Karpas-422 (cell line): ENCODE measurements around the gene MATN4. TPM values are rescaled to one million over a fixed set of nuclear protein-coding genes. Genes with fewer than 3 reads are reported as not detected.

Source experiments
- DNase-seq: peaks from one replicate; pipeline ENCODE4 v3.0.0-alpha.2; 2015
- H2AFZ ChIP-seq: fragments of 200-600 bp; sonication (generic); 2 replicates; pipeline ENCODE4 v1.6.1; 2014; ENCODE audit warnings: antibody characterized with exemption, low read length, mixed read lengths
- H3K27ac ChIP-seq: fragments of 200-600 bp; sonication (generic); 2 replicates; pipeline ENCODE4 v1.5.1; 2014; ENCODE audit warnings: mild to moderate bottlenecking, low read length, moderate library complexity
- H3K27me3 ChIP-seq: fragments of 200-600 bp; sonication (generic); 2 replicates; pipeline ENCODE4 v1.6.1; 2014; ENCODE audit warnings: low read length, mixed read lengths
- H3K36me3 ChIP-seq: fragments of 200-600 bp; sonication (generic); 2 replicates; pipeline ENCODE4 v1.6.1; 2014; ENCODE audit warnings: low read length, mixed read lengths; ENCODE audit not compliant: insufficient read depth
- H3K4me1 ChIP-seq: fragments of 200-600 bp; sonication (generic); 2 replicates; pipeline ENCODE4 v1.6.1; 2014; ENCODE audit warnings: mild to moderate bottlenecking, low read length, mixed read lengths
- H3K4me2 ChIP-seq: fragments of 200-600 bp; sonication (generic); 2 replicates; pipeline ENCODE4 v1.6.1; 2014; ENCODE audit warnings: low read length, low read depth, mild to moderate bottlenecking; ENCODE audit not compliant: poor library complexity, severe bottlenecking
- H3K4me3 ChIP-seq: fragments of 200-600 bp; sonication (generic); 2 replicates; pipeline ENCODE4 v1.5.1; 2014; ENCODE audit warnings: mild to moderate bottlenecking, antibody characterized with exemption, low read length, mixed read lengths
- H3K79me2 ChIP-seq: fragments of 200-600 bp; sonication (generic); 2 replicates; pipeline ENCODE4 v1.6.1; 2014; ENCODE audit warnings: mild to moderate bottlenecking, low read length, mixed read lengths
- H3K9ac ChIP-seq: fragments of 200-600 bp; sonication (generic); 2 replicates; pipeline ENCODE4 v1.6.0; 2014; ENCODE audit warnings: low read length
- H3K9me2 ChIP-seq: fragments of 200-600 bp; sonication (generic), shearing (Covaris generic); replicated peaks from 2 replicates; pipeline ENCODE4 v1.6.0; 2014; ENCODE audit warnings: mild to moderate bottlenecking, low read length, moderate library complexity; ENCODE audit not compliant: insufficient read depth
- H3K9me3 ChIP-seq: fragments of 300-700, 200-600 bp; sonication (generic); 2 replicates; pipeline ENCODE4 v1.6.1; 2014; ENCODE audit warnings: low read length, mixed read lengths
- H4K20me1 ChIP-seq: fragments of 200-600 bp; sonication (generic); 2 replicates; pipeline ENCODE4 v1.6.1; 2014; ENCODE audit warnings: mild to moderate bottlenecking, antibody characterized with exemption, low read length, low read depth; ENCODE audit not compliant: insufficient read depth
- total RNA-seq: library from RNA; depleted of rRNA; stranded (reverse); fragments of >200 nt; shearing (Covaris generic); gene quantifications from 2 replicates; pipeline ENCODE4 v1.2.3, GENCODE V29; 2014; ENCODE audit warnings: low replicate concordance; rRNA removed

MATN4 gene
- total RNA-seq, 1 experiment from 2014 or later, result not detected

DNA sequence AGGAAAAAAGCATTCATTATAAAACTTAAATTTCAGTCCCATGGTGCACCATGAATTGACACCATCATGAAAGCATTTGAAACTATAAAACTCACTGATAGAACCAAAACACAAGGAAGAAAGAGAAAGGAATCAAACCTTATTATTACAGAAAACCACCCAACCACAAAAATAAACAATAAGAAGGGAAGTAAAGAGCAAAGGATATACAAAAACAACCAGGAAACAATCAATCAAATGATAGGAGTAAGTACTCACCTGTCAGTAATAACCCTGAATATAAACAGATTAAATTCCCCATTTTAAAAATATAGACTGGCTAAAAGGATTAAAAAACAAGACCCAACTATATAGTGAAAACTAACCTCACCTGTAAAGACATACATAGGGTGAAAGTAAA is 59.5 kb downstream of the MATN4 start:
- H3K4me1 ChIP-seq, result no peaks in the 10 kb centered on the region
- no peak overlapping the region for H3K9ac ChIP-seq
- H3K9me3 ChIP-seq, result no peaks in the 10 kb centered on the region
- no peak for DNase-seq
- no peak overlapping the region for H3K27ac ChIP-seq
- H3K36me3 ChIP-seq, result no peaks in the 10 kb centered on the region
- H2AFZ ChIP-seq, result no peak overlapping the region
- no peak overlapping the region for H3K4me2 ChIP-seq
- H3K79me2 ChIP-seq, result no peaks in the 10 kb centered on the region
- no peak overlapping the region for H3K4me3 ChIP-seq
- H3K27me3 ChIP-seq, result no peaks in the 10 kb centered on the region
- H3K9me2 ChIP-seq, result no peaks in the 10 kb centered on the region
- no peaks in the 10 kb centered on the region for H4K20me1 ChIP-seq

DNA sequence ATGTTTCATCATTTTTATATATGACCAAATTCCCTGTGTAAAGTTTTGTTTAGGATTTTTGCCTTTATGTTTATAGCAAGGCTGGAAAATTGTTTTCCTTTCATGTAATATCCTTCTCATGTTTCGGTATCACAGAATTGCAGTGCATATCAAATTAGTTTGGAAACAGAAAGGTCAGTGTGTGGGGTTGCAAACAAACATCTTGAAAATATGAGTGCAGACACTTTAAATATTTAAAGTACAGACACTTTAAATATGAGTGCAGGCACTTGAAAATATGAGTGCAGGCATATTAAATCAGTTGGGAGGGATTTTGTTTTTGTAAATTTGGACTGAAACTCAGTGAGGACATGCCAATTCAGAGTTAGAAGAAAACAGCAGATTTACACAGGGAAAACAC is 60.2 kb downstream of the MATN4 start:
- H3K9me2 ChIP-seq, result no peaks in the 10 kb centered on the region
- no peak for DNase-seq
- H3K36me3 ChIP-seq, result no peaks in the 10 kb centered on the region
- H3K4me3 ChIP-seq, result no peak overlapping the region
- no peaks in the 10 kb centered on the region for H3K79me2 ChIP-seq
- H3K4me1 ChIP-seq, result no peaks in the 10 kb centered on the region
- H3K9ac ChIP-seq, result no peak overlapping the region
- H4K20me1 ChIP-seq, result no peaks in the 10 kb centered on the region
- H2AFZ ChIP-seq, result no peak overlapping the region
- no peaks in the 10 kb centered on the region for H3K9me3 ChIP-seq
- no peak overlapping the region for H3K27ac ChIP-seq
- H3K27me3 ChIP-seq, result no peaks in the 10 kb centered on the region
- no peak overlapping the region for H3K4me2 ChIP-seq

DNA sequence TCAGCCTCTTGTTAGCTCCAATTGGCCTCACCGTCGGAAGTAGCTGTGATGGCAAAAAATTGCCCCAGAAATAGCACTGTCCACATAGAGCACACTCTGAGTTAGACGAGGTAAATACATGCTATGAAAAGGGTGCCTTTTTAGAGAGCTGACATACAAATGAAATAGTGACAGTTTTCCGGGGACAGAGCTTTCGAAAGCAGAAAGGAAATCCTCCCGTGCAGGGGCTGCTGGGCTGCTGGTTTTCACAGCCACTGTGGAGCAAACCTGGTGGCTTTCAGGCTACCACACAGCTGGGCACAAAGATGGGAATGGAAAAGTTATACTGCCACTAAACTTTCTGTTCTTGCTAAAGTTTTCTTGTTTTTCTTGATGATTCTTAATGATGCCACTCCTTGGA is 62.0 kb downstream of the MATN4 start:
- H3K9me3 ChIP-seq, result no peaks in the 10 kb centered on the region

More for the DNA sequence above, 62.0 kb downstream of the MATN4 start:
- H3K9ac ChIP-seq, result no peak overlapping the region
- H3K4me3 ChIP-seq, result no peak overlapping the region
- H4K20me1 ChIP-seq, result no peaks in the 10 kb centered on the region
- DNase-seq, result no peak
- no peaks in the 10 kb centered on the region for H3K27me3 ChIP-seq
- no peaks in the 10 kb centered on the region for H3K9me2 ChIP-seq
- H3K27ac ChIP-seq, result no peak overlapping the region
- H3K79me2 ChIP-seq, result no peaks in the 10 kb centered on the region
- no peaks in the 10 kb centered on the region for H3K36me3 ChIP-seq
- H2AFZ ChIP-seq, result no peak overlapping the region
- H3K4me1 ChIP-seq, result no peaks in the 10 kb centered on the region
- no peak overlapping the region for H3K4me2 ChIP-seq

Other genes with a start within 250 kb of the MATN4 start
- not detected in 2 replicates for gene KCNS1, start 207.2 kb downstream of the MATN4 start, total RNA-seq
- not detected in 2 replicates for gene WFDC5, start 193.1 kb downstream of the MATN4 start, total RNA-seq
- gene WFDC12, start 183.8 kb downstream of the MATN4 start, total RNA-seq, result not detected in 2 replicates
- not detected in 2 replicates for gene PI3, start 133.4 kb downstream of the MATN4 start, total RNA-seq
- gene SEMG1, start 101.3 kb downstream of the MATN4 start, total RNA-seq, result not detected in 2 replicates
- gene SEMG2, start 86.9 kb downstream of the MATN4 start, total RNA-seq, result not detected in 2 replicates
- not detected in 2 replicates for gene SLPI, start 53.7 kb downstream of the MATN4 start, total RNA-seq
- not detected in 2 replicates for gene RBPJL, start 1.5 kb downstream of the MATN4 start, total RNA-seq
- gene SDC4, start 40.1 kb upstream of the MATN4 start, total RNA-seq, result not detected in 2 replicates
- 18.6 and 34.5 TPM in 2 replicates for gene SYS1, start 54.9 kb upstream of the MATN4 start, total RNA-seq
- gene TP53TG5, start 70.0 kb upstream of the MATN4 start, total RNA-seq, result not detected in 2 replicates
- gene DBNDD2, start 100.0 kb upstream of the MATN4 start, total RNA-seq, result 0.22 TPM in 1 of 2 replicates, not detected in the other
- 53.4 and 80.1 TPM in 2 replicates for gene PIGT, start 107.8 kb upstream of the MATN4 start, total RNA-seq
- gene WFDC2, start 161.5 kb upstream of the MATN4 start, total RNA-seq, result not detected in 2 replicates
- not detected in 2 replicates for gene SPINT3, start 207.3 kb upstream of the MATN4 start, total RNA-seq
- not detected in 2 replicates for gene WFDC6, start 231.2 kb upstream of the MATN4 start, total RNA-seq
- gene EPPIN, start 239.1 kb upstream of the MATN4 start, total RNA-seq, result not detected in 2 replicates